GM19397 (cell line): ENCODE results near the gene BCO1.

ENCODE experiments used
- ATAC-seq: cut with Tn5 transposase; IDR thresholded peaks from one replicate; pipeline ENCODE4 v1.9.1; 2021; ENCODE audit warnings: mild to moderate bottlenecking, moderate library complexity; ENCODE audit not compliant: unreplicated experiment

BCO1 gene

GRCh38 chr16:81273223-81273950 lies 34.9 kb downstream of the BCO1 start:
- no peak for ATAC-seq

- no peak for ATAC-seq
Measured at GRCh38 chr16:81275064-81275532, 36.6 kb downstream of the BCO1 start.

GRCh38 chr16:81275795-81276194 lies 37.3 kb downstream of the BCO1 start:
- no peak for ATAC-seq

- no peak for ATAC-seq
Measured at GRCh38 chr16:81276323-81276722, 37.8 kb downstream of the BCO1 start.

DNA sequence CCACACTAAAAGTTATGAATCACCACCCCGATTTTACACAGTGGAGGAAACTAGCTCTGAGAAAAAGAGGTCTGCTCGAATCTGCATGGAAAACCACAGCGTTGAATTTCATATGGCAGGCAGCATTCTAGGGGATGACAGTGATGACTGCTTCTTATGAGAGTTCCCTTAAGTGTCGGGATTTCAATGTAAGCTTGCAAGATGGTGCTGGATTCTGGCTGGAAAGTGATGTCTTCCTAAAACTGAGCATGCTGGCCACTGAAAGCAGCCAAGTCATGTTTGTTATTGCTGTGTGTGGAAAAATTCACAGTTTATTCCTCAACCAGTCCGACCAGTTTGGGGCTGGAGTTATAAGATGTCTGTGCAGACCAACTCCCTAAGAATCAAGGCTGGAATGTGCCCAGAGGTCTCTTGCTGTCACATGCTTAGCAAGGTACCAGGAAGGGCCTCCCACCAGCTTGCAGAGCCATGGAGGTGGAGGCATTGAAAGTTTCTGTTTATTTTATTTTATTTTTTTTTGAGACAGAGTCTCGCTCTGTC lies 39.1 kb downstream of the BCO1 start:
- no peak for ATAC-seq

GRCh38 chr16:81278526-81278925 lies 40.0 kb downstream of the BCO1 start:
- no peak for ATAC-seq

DNA sequence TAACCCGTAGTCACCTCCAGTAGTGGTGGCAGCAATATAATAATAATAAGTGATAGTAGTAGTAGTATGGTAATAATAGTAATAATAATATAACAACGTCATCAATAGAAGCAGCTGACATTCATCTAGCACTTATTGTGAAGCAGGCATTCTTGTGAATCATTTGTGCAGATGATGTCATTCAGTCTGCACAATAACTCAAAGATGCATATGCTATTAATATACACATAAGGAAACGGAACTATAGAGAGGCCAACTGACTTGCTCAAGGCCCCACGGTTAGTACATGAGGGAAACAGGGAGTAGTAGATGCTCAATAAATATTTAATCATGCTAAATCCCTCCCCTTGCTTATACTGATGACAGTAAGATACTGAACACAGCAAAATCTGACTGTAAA lies 40.9 kb downstream of the BCO1 start:
- ATAC-seq, result no peak

DNA sequence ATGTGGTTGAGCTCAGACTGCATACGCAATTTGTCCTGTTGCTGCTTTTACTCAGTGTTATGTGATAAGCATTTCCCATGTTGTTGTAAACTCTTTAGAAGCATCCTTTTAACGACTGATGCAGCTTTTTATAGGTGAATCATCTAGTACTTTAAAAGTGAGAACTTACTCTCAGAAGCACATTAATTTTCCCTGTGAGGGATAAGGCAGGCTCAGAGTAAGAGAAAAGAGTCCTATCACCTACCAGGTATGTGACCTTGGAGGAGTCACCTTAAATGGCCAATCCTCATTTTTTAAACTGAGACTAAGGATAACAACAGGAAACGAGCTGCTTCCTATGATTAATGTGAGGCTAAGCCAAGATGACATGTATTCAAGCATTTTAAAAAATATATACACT lies 41.9 kb downstream of the BCO1 start:
- no peak for ATAC-seq

- no peak for ATAC-seq
Measured at GRCh38 chr16:81283044-81283443, 44.6 kb downstream of the BCO1 start.

DNA sequence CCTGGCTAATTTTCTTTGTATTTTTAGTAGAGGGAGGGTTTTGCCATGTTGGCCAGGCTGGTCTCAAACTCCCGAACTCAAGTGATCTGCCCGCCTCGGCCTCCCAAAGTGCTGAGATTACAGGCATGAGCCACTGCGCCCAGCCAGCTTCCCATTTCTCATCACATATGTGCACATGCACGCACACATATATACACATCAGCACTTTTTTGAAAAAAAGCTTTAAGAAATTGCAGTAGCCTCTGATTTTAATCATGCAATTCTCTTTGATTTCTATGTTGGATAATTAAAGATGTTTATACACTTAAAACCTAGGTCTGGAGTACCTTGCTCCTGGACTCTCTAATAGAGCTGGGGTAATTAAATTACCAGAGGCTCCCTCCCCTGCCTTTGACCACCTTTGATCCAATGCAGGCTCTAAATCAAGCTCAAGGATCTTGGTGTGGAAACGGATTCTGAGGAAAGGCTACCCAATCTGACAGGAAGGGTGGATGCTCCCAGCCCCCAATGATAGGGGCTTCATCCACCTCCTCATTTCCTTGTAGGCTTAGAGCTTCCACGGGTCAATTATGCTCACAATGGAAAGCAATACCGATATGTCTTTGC lies 46.6 kb downstream of the BCO1 start:
- ATAC-seq, result no peak

GRCh38 chr16:81286190-81286589 lies 47.7 kb downstream of the BCO1 start:
- ATAC-seq, result no peak

DNA sequence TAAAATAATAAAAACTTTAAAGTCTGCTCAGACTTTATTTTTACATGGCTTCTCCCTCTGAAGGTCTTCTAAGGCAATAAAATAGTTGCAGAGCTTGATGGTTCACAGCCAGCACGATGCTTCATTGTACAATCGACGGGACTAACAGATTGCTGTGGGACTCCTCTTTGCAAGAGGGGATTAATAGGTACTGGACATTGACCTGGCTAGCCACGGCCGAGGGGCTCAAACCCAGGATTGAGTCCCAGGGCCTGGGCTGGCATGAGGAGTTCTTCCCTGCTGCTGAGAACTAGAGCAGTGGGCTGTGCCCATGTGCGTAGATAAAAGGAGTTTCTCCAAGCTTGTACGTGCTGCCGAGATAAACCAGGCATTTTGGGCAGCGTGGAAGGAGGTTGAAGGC lies 52.6 kb downstream of the BCO1 start:
- no peak for ATAC-seq

DNA sequence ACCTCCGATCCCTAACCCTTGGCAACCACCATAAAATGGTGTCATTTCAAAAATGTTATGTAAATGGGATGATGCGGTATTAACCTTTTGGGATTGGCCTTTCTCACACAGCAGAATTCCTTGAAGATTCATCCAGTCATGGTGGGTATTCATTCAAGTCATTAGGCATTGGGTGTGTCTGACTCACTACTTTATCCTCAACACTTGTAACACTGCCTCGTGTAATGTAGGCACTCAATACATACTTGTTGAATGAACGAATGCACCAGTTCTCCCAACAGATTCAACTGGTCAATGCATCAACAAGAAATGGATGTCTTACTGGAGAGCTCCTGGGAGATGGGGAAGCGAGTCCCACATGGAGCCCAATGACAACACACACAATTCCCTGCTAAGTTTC lies 54.4 kb downstream of the BCO1 start:
- no peak for ATAC-seq

GRCh38 chr16:81293909-81294802 lies 55.7 kb downstream of the BCO1 start:
- no peak for ATAC-seq

- no peak for ATAC-seq
Measured at GRCh38 chr16:81296631-81297030, 58.1 kb downstream of the BCO1 start.

- no peak for ATAC-seq
Measured at GRCh38 chr16:81307770-81308169, 69.3 kb downstream of the BCO1 start.

DNA sequence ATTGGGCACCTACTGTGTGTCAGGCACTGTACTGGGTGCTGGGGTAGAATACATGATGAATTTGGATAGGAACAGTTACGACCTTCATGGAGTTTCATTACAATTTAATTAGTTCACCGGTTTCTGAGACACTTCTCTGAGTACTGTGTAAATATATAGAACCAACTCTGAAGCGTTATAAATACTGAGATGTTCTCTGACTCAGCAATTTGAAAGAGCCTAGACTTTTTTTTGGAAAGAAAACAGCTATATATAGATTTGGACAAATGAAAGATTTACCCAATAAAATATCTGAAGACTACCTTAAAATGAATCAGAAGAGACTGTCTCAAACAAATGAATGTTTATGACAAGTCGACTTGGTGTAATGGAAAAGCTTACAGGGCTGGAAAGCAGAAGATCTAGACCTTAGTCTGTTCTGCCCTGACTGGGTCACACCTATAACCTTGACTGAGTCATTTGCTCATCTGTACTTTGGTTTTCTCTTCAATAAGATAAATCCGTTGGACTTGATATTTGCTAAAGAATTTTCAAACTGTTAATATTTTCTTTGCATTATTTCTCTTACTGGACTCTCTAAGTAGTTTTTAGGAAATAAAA lies 71.7 kb downstream of the BCO1 start:
- no peak for ATAC-seq

DNA sequence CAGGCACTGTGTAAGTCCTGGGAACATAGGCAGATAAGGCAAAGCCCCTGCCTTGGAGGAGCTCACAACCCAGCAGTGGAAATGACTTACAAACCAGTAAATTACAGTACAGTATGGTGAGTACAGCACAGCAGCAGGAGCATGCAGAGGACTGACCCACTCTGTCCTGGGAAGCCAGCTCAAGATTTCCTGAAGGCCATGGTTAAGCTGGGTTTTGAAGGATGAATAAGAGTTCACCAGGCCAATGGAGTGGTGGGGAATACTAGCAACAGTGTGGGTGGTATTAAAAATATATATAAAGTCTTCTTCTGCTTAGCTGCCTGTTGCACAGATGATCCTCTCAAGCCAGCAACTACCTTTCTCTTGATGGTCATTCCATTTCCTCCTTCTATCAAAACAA lies 73.3 kb downstream of the BCO1 start:
- no peak for ATAC-seq

DNA sequence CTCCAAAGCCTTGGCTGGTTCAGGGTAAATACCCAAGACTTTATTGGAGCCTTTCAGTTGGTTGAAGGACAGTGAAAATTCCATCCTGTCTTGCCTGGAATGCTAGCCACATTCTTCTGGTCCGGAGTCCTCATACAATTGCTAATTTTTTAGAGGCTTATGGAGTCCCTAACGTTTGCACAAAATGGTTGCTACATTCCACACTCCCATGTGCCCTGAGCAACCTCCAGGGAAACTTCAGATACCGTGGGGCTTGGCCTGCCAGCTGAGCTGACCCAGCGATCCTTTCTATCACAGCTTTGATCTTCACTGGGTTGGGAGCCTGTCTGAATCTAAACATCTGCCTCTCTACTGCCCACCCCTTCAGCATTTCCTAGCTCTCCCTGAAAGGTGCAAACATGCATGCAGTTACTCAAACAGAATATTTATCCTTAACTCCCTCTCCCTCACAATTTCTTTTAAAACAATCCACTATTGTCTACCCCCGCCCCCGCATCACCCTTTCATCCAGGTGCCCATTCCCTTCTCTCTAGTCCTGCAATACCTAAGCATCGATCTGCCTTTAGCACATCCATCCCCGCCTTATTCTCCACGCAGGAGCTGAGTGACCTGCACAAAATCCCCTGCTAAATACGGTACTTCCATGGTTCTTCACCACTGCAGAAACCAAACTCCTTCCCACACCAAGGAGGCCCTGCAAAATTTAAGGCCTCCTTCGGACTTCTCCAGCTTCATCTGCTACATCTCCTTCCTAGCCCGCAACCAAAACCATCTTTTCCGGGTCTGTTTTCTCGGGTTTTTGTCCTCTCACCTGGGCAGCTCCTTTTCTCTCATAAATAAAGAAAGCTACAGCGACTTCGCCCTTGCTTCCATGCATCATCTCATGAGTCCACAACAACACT lies 75.5 kb downstream of the BCO1 start:
- no peak for ATAC-seq
